A549 (cell line): ENCODE results near the gene GRK2. TPM values are rescaled to one million over a fixed set of nuclear protein-coding genes. Genes with fewer than 3 reads are reported as not detected.

ENCODE experiments used
- ATAC-seq, 2 experiments: fragments of 200-7000 bp in 1 of 2; fragments of >200 bp in 1 of 2; cut with Nextera tagmentation in 1 of 2; cut with Tn5 transposase in 1 of 2; 3 replicates each; pipeline versions ENCODE4 v1.8.0 to v1.9.1; 2018 to 2020; ENCODE audit warnings: mild to moderate bottlenecking in 1 of 2, moderate library complexity in 1 of 2
- CTCF ChIA-PET: fragments of 300-600 bp; sonication (Branson Sonifier 250); formaldehyde crosslinking; extraction: SDS; loops from one replicate; lab custom pipeline; 2021; ENCODE audit warnings: antibody characterized with exemption, inconsistent platforms; lab: Yijun Ruan, JAX
- POLR2A ChIA-PET: fragments of 350-600 bp; formaldehyde crosslinking; extraction: SDS; loops from one replicate; lab custom pipeline; 2021; ENCODE audit warnings: antibody characterized with exemption, inconsistent platforms; lab: Yijun Ruan, JAX
- DNase-seq, 2 experiments: peaks; one replicate each; pipeline versions ENCODE4 v3.0.0 to v3.0.0-alpha.2; 2011 to 2016; ENCODE audit warnings: low read depth in 1 of 2, low spot score in 1 of 2
- FAIRE-seq: peaks from 2 replicates; lab custom pipeline; 2011; peaks lifted over from hg19 to GRCh38; lab: Jason Lieb, UNC
- H3K27ac ChIP-seq, 2 experiments: fragments of >200 bp; sonication (Bioruptor Twin); formaldehyde crosslinking; 3 replicates each; pipeline ENCODE4 v1.5.1; 2016 to 2017
- H3K4me1 ChIP-seq: fragments of >200 bp; sonication (Bioruptor Twin); formaldehyde crosslinking; 3 replicates; pipeline ENCODE4 v1.6.1; 2016
- H3K4me2 ChIP-seq: fragments of >200 bp; sonication (Bioruptor Twin); formaldehyde crosslinking; 3 replicates; pipeline ENCODE4 v1.6.1; 2016
- H3K4me3 ChIP-seq: fragments of >200 bp; sonication (Bioruptor Twin); formaldehyde crosslinking; 3 replicates; pipeline ENCODE4 v1.5.1; 2016
- H3K9me3 ChIP-seq: fragments of >200 bp; sonication (Bioruptor Twin); formaldehyde crosslinking; 3 replicates; pipeline ENCODE4 v1.6.1; 2016
- CEBPB ChIP-seq, 2 experiments: fragments of >200 bp in 1 of 2; sonication (Bioruptor Twin) in 1 of 2; formaldehyde crosslinking in 1 of 2; IDR thresholded peaks; 2 replicates each; pipeline ENCODE4 v1.6.1; 2012 to 2016
- CTCF ChIP-seq: fragments of >200 bp; sonication (Bioruptor Twin); formaldehyde crosslinking; IDR thresholded peaks from 3 replicates; pipeline ENCODE4 v1.5.1; 2016
- EP300 ChIP-seq, 2 experiments: fragments of >200 bp; sonication (Bioruptor Twin); formaldehyde crosslinking; IDR thresholded peaks; 2 replicates in 1 of 2; 3 replicates in 1 of 2; pipeline ENCODE4 v1.6.1; 2016 to 2017
- FOSB ChIP-seq: fragments of 250-450 bp; sonication (Bioruptor Pico); IDR thresholded peaks from 2 replicates; pipeline ENCODE4 v1.5.0; 2020; ENCODE audit warnings: mild to moderate bottlenecking, moderate library complexity
- HDAC2 ChIP-seq: fragments of 200-600 bp; sonication (generic); IDR thresholded peaks from 2 replicates; pipeline ENCODE4 v1.6.1; 2016
- HOXB13 ChIP-seq: fragments of 250-450 bp; sonication (Bioruptor Pico); IDR thresholded peaks from 2 replicates; pipeline ENCODE4 v1.5.0; 2020; ENCODE audit warnings: low read depth, mild to moderate bottlenecking, moderate library complexity
- HOXB5 ChIP-seq: fragments of 250-450 bp; sonication (Bioruptor Pico); IDR thresholded peaks from 2 replicates; pipeline ENCODE4 v1.5.0; 2020; ENCODE audit warnings: mild to moderate bottlenecking, moderate library complexity
- JUN ChIP-seq, 2 experiments: fragments of >200 bp; sonication (Bioruptor Twin); formaldehyde crosslinking; IDR thresholded peaks; 2 replicates in 1 of 2; 3 replicates in 1 of 2; pipeline ENCODE4 v1.6.1; 2016 to 2017
- KDM5A ChIP-seq: fragments of 200-600 bp; sonication (generic); IDR thresholded peaks from 2 replicates; pipeline ENCODE4 v1.6.1; 2016; ENCODE audit warnings: antibody characterized with exemption, mild to moderate bottlenecking
- NR3C1 ChIP-seq: fragments of >200 bp; sonication (Bioruptor Twin); formaldehyde crosslinking; IDR thresholded peaks from 3 replicates; pipeline ENCODE4 v1.6.1; 2017
- POLR2A ChIP-seq: IDR thresholded peaks from 2 replicates; pipeline ENCODE4 v1.6.1; 2012; ENCODE audit warnings: mild to moderate bottlenecking, low read length
- RARB ChIP-seq: fragments of 250-450 bp; sonication (Bioruptor Pico); IDR thresholded peaks from 2 replicates; pipeline ENCODE4 v1.8.0; 2021; ENCODE audit warnings: mild to moderate bottlenecking, moderate library complexity
- REST ChIP-seq: fragments of 200-600 bp; sonication (generic); IDR thresholded peaks from 2 replicates; pipeline ENCODE4 v1.6.1; 2016; ENCODE audit warnings: antibody characterized with exemption, mild to moderate bottlenecking, moderate library complexity
- RFX5 ChIP-seq: fragments of 450-650 bp; IDR thresholded peaks from 2 replicates; pipeline ENCODE4 v1.7.1; 2014; ENCODE audit warnings: antibody characterized with exemption, mild to moderate bottlenecking, moderate library complexity
- RNF2 ChIP-seq: fragments of 200-600 bp; sonication (generic); IDR thresholded peaks from 2 replicates; pipeline ENCODE4 v1.6.1; 2016; ENCODE audit warnings: low read depth, mild to moderate bottlenecking, antibody characterized with exemption, moderate library complexity, borderline replicate concordance
- SMC3 ChIP-seq: fragments of >200 bp; sonication (Bioruptor Twin); formaldehyde crosslinking; IDR thresholded peaks from 3 replicates; pipeline ENCODE4 v1.6.1; 2018; ENCODE audit warnings: inconsistent platforms
- ZFP36 ChIP-seq: fragments of 450-650 bp; IDR thresholded peaks from 2 replicates; pipeline ENCODE4 v1.6.1; 2014; ENCODE audit warnings: borderline replicate concordance; ENCODE audit not compliant: partially characterized antibody
- ZSCAN20 ChIP-seq: fragments of 250-450 bp; sonication (Bioruptor Pico); IDR thresholded peaks from 2 replicates; pipeline ENCODE4 v1.8.0; 2022; ENCODE audit warnings: mild to moderate bottlenecking, moderate library complexity
- whole genome bisulfite sequencing: methylation state at CpG from one replicate; pipeline ENCODE4 v1.1.6; 2017; ENCODE audit errors: missing lambda C conversion rate; 5-methylcytosine and 5-hydroxymethylcytosine counted together
- polyA plus RNA-seq, 4 experiments: library from polyadenylated mRNA; depleted of rRNA in 3 of 4; stranded (reverse); fragments of >200 nt; fragmentation: RNase III in 1 of 4; extraction: RNeasy Plus Mini Kit Qiagen cat#74134 plus additional on column Dnase treatment in 1 of 4; gene quantifications; 2 replicates in 3 of 4; 3 replicates in 1 of 4; pipeline ENCODE4 v1.2.3, GENCODE V29; 2011 to 2017
- TF ChIP-seq, protein P1 (sequence below): fragments of 250-450 bp; sonication (Bioruptor Pico); IDR thresholded peaks from 2 replicates; pipeline ENCODE4 v1.5.0; 2020; ENCODE audit warnings: low read depth, mild to moderate bottlenecking, moderate library complexity
- TF ChIP-seq, protein P2 (sequence below): fragments of >200 bp; sonication (Bioruptor Twin); formaldehyde crosslinking; IDR thresholded peaks from 3 replicates; pipeline ENCODE4 v1.6.1; 2016

Gene GRK2
- polyA plus RNA-seq, 2 of the 4 experiments (the other 2 are of a cell fraction) = 20.5 to 29.7 TPM

GRCh38 chr11:67254798-67255197, 11.5 kb upstream of the GRK2 start (continued):
- TF ChIP-seq JUN (IDR thresholded peaks at IDR 0.05) = no peak
- TF ChIP-seq POLR2A = no peak
- no peak for TF ChIP-seq FOSB (CRISPR knock-in tag)

GRCh38 chr11:67255353-67255752, 10.9 kb upstream of the GRK2 start:
- DNase-seq (no peak), ATAC-seq (no peak), FAIRE-seq (no peak)
- CTCF ChIA-PET = interaction anchor here (1.0 to 5.9 kb wide), 9 partner anchors 8 to 201 kb away, joined by 3 to 90 read pairs (median 5); no protein-coding TSS in a partner anchor
- H3K4me1 ChIP-seq = no peaks in the 10 kb centered on the region
- no peak overlapping the region for H3K27ac ChIP-seq
- POLR2A ChIA-PET = no interaction called here
- no peaks in the 10 kb centered on the region for H3K9me3 ChIP-seq
- H3K4me2 ChIP-seq = no peak overlapping the region
- WGBS = 87% methylated on average over 10 of the region's 10 CpGs
- no peak for TF ChIP-seq CEBPB (IDR thresholded peaks at IDR 0.05)
- TF ChIP-seq REST = no peak
- no peak for TF ChIP-seq EP300 (IDR thresholded peaks at IDR 0.05)
- TF ChIP-seq HDAC2 = no peak
- TF ChIP-seq, protein P1, sequence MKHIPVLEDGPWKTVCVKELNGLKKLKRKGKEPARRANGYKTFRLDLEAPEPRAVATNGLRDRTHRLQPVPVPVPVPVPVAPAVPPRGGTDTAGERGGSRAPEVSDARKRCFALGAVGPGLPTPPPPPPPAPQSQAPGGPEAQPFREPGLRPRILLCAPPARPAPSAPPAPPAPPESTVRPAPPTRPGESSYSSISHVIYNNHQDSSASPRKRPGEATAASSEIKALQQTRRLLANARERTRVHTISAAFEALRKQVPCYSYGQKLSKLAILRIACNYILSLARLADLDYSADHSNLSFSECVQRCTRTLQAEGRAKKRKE (CRISPR knock-in tag) = no peak
- TF ChIP-seq ZSCAN20 (CRISPR knock-in tag) = no peak
- no peak for TF ChIP-seq HOXB5 (CRISPR knock-in tag)
- no peak for TF ChIP-seq ZFP36
- no peak for TF ChIP-seq CTCF
- no peak for TF ChIP-seq RNF2
- no peak for TF ChIP-seq HOXB13 (CRISPR knock-in tag)
- TF ChIP-seq KDM5A = no peak
- TF ChIP-seq, protein P2, sequence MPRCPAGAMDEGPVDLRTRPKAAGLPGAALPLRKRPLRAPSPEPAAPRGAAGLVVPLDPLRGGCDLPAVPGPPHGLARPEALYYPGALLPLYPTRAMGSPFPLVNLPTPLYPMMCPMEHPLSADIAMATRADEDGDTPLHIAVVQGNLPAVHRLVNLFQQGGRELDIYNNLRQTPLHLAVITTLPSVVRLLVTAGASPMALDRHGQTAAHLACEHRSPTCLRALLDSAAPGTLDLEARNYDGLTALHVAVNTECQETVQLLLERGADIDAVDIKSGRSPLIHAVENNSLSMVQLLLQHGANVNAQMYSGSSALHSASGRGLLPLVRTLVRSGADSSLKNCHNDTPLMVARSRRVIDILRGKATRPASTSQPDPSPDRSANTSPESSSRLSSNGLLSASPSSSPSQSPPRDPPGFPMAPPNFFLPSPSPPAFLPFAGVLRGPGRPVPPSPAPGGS = no peak
- TF ChIP-seq SMC3 = no peak
- TF ChIP-seq, all 56 proteins: peak for 0
- no peak overlapping the region for H3K4me3 ChIP-seq

GRCh38 chr11:67255864-67256263, 10.4 kb upstream of the GRK2 start:
- CTCF ChIA-PET = interaction anchor here (1.0 to 1.8 kb wide), 3 partner anchors 12 to 201 kb away, joined by 3 to 5 read pairs (median 3); no protein-coding TSS in a partner anchor
- Histone ChIP-seq H3K4me3 (no peak overlapping the region), H3K4me2 (no peak overlapping the region), H3K9me3 (no peaks in the 10 kb centered on the region)
- no peak for FAIRE-seq
- WGBS = 90% methylated on average over 6 of the region's 8 CpGs
- TF ChIP-seq HDAC2 (no peak), RARB (no peak), RFX5 (no peak), NR3C1 (no peak)
- TF ChIP-seq, all 56 proteins: peak for 0
- Histone ChIP-seq H3K4me1 (no peaks in the 10 kb centered on the region), H3K27ac (no peak overlapping the region)
- DNase-seq (no peak), ATAC-seq (no peak)
- POLR2A ChIA-PET = no interaction called here
